K562 (cell line): ENCODE data around the gene SPOUT1. TPM values are rescaled to one million over a fixed set of nuclear protein-coding genes. Genes with fewer than 3 reads are reported as not detected.

Experiments
- CBFA2T3 ChIP-seq: fragments of 450-650 bp; IDR thresholded peaks from 2 replicates; pipeline ENCODE4 v1.6.1; 2017
- CHCHD3 ChIP-seq: fragments of 250-450 bp; sonication (Bioruptor Pico); IDR thresholded peaks from 2 replicates; pipeline ENCODE4 v2.1.2; 2022; ENCODE audit warnings: mild to moderate bottlenecking
- EGR1 ChIP-seq: fragments of 450-650 bp; conservative IDR thresholded peaks from 2 replicates; pipeline ENCODE4 v1.6.1; 2017; ENCODE audit warnings: mild to moderate bottlenecking
- GTF2E2 ChIP-seq: fragments of 200-800 bp; sonication (Bioruptor generic); IDR thresholded peaks from 2 replicates; pipeline ENCODE4 v1.6.1; 2016; ENCODE audit warnings: missing genetic modification characterization, missing compliant biosample characterization
- HDAC8 ChIP-seq: fragments of 450-650 bp; IDR thresholded peaks from 2 replicates; pipeline ENCODE4 v1.6.1; 2016; ENCODE audit warnings: mild to moderate bottlenecking, missing genetic modification characterization, moderate library complexity, missing compliant biosample characterization
- HMGN3 ChIP-seq: IDR thresholded peaks from 2 replicates; pipeline ENCODE4 v1.6.1; 2011; ENCODE audit warnings: borderline replicate concordance, low read depth, mild to moderate bottlenecking, mixed read lengths, low read length; ENCODE audit not compliant: insufficient read length; ENCODE audit errors: extremely low read depth
- NR2C2 ChIP-seq, 2 experiments: fragments of 200-800 bp in 1 of 2; sonication (Bioruptor generic) in 1 of 2; sonication (generic) in 1 of 2; formaldehyde crosslinking in 1 of 2; IDR thresholded peaks; 2 replicates each; pipeline versions ENCODE4 v1.6.1 to v1.8.0; 2016 to 2022; ENCODE audit warnings: mild to moderate bottlenecking in 1 of 2, missing compliant biosample characterization in 1 of 2, missing genetic modification characterization in 1 of 2, missing genetic modification reagents in 1 of 2
- PCBP2 ChIP-seq: fragments of 200-400 bp; formaldehyde crosslinking; IDR thresholded peaks from 2 replicates; pipeline ENCODE4 v1.6.1; 2018; ENCODE audit warnings: low read length, low read depth, mild to moderate bottlenecking, moderate library complexity; ENCODE audit not compliant: poor library complexity, severe bottlenecking
- SIX5 ChIP-seq, 2 experiments: IDR thresholded peaks; 2 replicates each; pipeline ENCODE4 v1.6.1; 2011; ENCODE audit warnings: low read length in 2 of 2, borderline replicate concordance in 1 of 2, low read depth in 1 of 2, mild to moderate bottlenecking in 1 of 2, moderate library complexity in 1 of 2; ENCODE audit not compliant: insufficient read depth in 1 of 2
- SMAD3 ChIP-seq: fragments of 450-650 bp; formaldehyde crosslinking; conservative IDR thresholded peaks from 2 replicates; pipeline ENCODE4 v1.4.0; 2020; ENCODE audit warnings: mild to moderate bottlenecking
- polyA plus RNA-seq, 8 experiments: library from polyadenylated mRNA; depleted of rRNA in 4 of 8; stranded (reverse) in 5 of 8; unstranded in 3 of 8; fragments of >200 nt; fragmentation: Nextera tagmentation in 2 of 8; fragmentation: Illumina TruSeq in 1 of 8; extraction: Ambion mirVana in 2 of 8; extraction: Trizol in 1 of 8; gene quantifications; 2 replicates each; pipeline versions ENCODE4 v1.2.1 to v1.2.3, GENCODE V29; 2011 to 2014; ENCODE audit warnings: inconsistent platforms in 1 of 8, missing spikeins in 1 of 8
- total RNA-seq, 7 experiments: library from RNA; depleted of rRNA in 6 of 7; stranded (reverse); fragments of >200 nt in 6 of 7; fragmentation: Illumina TruSeq in 2 of 7; extraction: Trizol in 2 of 7; gene quantifications; 2 replicates each; pipeline versions ENCODE4 v1.2.1 to v1.2.3, GENCODE V29; 2011 to 2021; ENCODE audit warnings: low replicate concordance in 1 of 7
- TF ChIP-seq, protein P1 (sequence below), 2 experiments: fragments of 450-650 bp in 1 of 2; sonication (generic) in 1 of 2; formaldehyde crosslinking in 1 of 2; IDR thresholded peaks; 2 replicates each; pipeline versions ENCODE4 v1.7.1 to v1.9.0; 2016 to 2022; ENCODE audit warnings: inconsistent platforms in 1 of 2, mild to moderate bottlenecking in 1 of 2, missing genetic modification reagents in 1 of 2
- TF ChIP-seq, protein P2 (sequence below): fragments of 250-450 bp; sonication (Bioruptor Pico); IDR thresholded peaks from 2 replicates; pipeline ENCODE4 v1.9.0; 2021; ENCODE audit warnings: mild to moderate bottlenecking
- TF ChIP-seq, protein P3 (sequence below): sonication (generic); formaldehyde crosslinking; IDR thresholded peaks from 2 replicates; pipeline ENCODE4 v1.5.0; 2020; ENCODE audit warnings: missing genetic modification reagents

SPOUT1 gene
- total and polyA plus RNA-seq, 9 of the 15 experiments (the other 6 are each of a cell fraction or from before 2014, with no cell fraction given), result 10.6 to 121 (median 37.4) TPM

DNA sequence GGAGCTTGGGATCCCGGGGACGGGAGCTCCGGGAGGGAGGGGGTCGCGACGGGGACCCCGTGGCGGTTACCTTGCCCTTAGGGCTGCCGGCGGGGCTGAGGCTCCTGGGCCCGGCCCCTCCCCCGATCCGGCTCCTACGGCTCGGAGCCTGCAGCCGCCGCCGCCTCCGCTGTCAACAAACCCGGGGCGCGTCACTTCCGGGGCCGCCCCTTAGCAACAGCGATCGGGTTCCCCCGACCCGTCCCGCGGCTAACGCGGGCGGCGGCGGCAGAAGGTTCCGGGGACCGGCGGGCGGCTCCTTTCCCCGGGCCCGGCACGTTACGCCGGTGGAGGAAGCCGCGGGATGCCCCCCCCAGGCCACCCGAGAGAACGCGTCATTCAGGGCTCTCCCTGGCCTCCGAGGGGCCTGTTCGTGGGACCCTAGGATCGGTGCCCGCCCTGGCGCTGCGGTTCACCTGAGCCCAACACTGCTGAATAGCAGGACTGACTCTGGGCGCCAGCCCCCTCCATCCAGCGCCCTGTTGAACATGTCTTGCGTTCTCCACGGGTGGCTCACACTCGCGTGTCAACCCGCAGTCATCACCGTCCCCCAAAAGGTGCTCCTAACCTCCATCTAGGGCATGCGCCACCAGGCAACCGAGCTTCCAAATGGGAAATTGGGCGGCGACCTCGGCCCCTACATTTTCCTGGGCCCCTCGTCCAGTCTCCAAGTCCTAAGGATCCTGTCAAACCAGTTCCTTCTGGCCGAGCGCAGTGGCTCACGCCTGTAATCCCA, 57.7 kb downstream of the SPOUT1 start, which contains the start of gene ZER1 (continued):
- TF ChIP-seq, protein P1, sequence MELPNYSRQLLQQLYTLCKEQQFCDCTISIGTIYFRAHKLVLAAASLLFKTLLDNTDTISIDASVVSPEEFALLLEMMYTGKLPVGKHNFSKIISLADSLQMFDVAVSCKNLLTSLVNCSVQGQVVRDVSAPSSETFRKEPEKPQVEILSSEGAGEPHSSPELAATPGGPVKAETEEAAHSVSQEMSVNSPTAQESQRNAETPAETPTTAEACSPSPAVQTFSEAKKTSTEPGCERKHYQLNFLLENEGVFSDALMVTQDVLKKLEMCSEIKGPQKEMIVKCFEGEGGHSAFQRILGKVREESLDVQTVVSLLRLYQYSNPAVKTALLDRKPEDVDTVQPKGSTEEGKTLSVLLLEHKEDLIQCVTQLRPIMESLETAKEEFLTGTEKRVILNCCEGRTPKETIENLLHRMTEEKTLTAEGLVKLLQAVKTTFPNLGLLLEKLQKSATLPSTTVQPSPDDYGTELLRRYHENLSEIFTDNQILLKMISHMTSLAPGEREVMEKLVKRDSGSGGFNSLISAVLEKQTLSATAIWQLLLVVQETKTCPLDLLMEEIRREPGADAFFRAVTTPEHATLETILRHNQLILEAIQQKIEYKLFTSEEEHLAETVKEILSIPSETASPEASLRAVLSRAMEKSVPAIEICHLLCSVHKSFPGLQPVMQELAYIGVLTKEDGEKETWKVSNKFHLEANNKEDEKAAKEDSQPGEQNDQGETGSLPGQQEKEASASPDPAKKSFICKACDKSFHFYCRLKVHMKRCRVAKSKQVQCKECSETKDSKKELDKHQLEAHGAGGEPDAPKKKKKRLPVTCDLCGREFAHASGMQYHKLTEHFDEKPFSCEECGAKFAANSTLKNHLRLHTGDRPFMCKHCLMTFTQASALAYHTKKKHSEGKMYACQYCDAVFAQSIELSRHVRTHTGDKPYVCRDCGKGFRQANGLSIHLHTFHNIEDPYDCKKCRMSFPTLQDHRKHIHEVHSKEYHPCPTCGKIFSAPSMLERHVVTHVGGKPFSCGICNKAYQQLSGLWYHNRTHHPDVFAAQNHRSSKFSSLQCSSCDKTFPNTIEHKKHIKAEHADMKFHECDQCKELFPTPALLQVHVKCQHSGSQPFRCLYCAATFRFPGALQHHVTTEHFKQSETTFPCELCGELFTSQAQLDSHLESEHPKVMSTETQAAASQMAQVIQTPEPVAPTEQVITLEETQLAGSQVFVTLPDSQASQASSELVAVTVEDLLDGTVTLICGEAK (IDR thresholded peaks at IDR 0.05), result peak; percentile 97
- TF ChIP-seq, protein P1 (CRISPR knock-in tag; IDR thresholded peaks at IDR 0.05), result no peak
- TF ChIP-seq CHCHD3 (CRISPR knock-in tag) (no peak), HDAC8 (tag) (peak; percentile 69; the same call in 1 of the 2 replicates), SMAD3 (CRISPR knock-in tag) (peak; percentile 59; the same call in 1 of the 2 replicates), HMGN3 (peak; percentile 59), NR2C2 (CRISPR knock-in tag; IDR thresholded peaks at IDR 0.05) (no peak), NR2C2 (tag; IDR thresholded peaks at IDR 0.05) (peak; percentile 92), CBFA2T3 (peak; percentile 7; the same call in 1 of the 2 replicates), EGR1 (peak; percentile 79), PCBP2 (no peak), GTF2E2 (tag) (peak; percentile 96), SIX5 (IDR thresholded peaks at IDR 0.05; ENCODE audit: borderline replicate concordance in 1 of 2, insufficient read depth in 1 of 2, low read depth in 1 of 2, low read length in 2 of 2) (peak; percentile 10 to 37; a peak in 1 of 4 replicates)
- TF ChIP-seq, protein P2, sequence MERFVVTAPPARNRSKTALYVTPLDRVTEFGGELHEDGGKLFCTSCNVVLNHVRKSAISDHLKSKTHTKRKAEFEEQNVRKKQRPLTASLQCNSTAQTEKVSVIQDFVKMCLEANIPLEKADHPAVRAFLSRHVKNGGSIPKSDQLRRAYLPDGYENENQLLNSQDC, result peak; percentile 76; the same call in 1 of the 2 replicates
- TF ChIP-seq, protein P3, sequence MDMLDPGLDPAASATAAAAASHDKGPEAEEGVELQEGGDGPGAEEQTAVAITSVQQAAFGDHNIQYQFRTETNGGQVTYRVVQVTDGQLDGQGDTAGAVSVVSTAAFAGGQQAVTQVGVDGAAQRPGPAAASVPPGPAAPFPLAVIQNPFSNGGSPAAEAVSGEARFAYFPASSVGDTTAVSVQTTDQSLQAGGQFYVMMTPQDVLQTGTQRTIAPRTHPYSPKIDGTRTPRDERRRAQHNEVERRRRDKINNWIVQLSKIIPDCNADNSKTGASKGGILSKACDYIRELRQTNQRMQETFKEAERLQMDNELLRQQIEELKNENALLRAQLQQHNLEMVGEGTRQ (CRISPR knock-in tag), result no peak
